ENCODE measurements around the gene ITGB6. TPM values are rescaled to one million over a fixed set of nuclear protein-coding genes. Genes with fewer than 3 reads are reported as not detected.
A peak's percentile ranks its signal among the peaks of the same experiment; 100 is the strongest.

ITGB6 gene
- total and polyA plus RNA-seq, 8 donors, result 1.3 to 32.4 (median 3.0) TPM

DNA sequence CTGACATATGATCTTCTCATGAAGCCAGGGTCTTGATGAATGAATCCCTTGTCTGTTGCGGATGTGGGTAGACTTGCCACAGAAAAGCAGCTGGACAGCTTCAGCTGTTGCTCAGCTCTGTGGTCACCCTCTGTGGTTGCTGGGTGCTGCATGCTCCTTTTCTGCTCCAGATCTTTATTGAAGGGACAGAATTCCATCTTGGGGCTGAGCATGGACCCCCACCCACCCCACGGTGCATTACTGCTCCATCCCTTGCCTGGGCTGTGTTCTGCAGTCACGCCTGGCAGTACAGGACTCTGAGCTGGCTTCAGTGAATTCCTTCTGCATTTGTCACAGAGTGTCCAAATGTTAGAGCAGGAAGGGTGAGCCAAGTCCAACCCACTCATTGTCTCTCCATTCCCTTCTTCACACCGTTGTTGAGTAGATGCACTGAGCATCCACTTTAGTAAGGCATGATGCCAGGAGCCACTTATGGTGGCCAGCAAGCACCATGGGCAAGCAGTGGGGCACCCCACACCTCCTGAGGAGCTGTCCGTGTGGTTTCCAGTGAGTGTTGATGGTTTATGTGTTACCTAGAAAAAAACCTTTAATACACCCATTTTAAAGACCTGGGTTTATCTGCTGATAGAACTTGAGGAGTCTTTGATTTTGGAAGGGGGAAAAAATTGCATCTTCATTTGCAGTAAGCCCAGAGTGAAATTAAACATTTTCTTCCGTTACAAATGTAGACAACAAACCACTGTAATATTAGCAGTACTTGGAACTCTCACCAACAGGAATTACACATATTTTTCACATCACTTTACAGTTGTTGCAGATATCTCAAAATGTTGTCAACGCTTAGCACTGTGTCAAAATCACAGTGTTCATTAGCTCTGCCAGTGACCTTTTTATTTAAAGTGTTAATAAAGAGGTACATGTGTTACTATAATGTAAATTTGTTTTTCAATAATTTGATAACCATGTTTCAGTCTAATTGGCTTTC, 14.7 kb upstream of the ITGB6 start:
- TF ChIP-seq, protein P1, sequence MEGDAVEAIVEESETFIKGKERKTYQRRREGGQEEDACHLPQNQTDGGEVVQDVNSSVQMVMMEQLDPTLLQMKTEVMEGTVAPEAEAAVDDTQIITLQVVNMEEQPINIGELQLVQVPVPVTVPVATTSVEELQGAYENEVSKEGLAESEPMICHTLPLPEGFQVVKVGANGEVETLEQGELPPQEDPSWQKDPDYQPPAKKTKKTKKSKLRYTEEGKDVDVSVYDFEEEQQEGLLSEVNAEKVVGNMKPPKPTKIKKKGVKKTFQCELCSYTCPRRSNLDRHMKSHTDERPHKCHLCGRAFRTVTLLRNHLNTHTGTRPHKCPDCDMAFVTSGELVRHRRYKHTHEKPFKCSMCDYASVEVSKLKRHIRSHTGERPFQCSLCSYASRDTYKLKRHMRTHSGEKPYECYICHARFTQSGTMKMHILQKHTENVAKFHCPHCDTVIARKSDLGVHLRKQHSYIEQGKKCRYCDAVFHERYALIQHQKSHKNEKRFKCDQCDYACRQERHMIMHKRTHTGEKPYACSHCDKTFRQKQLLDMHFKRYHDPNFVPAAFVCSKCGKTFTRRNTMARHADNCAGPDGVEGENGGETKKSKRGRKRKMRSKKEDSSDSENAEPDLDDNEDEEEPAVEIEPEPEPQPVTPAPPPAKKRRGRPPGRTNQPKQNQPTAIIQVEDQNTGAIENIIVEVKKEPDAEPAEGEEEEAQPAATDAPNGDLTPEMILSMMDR (IDR thresholded peaks at IDR 0.05), result no peak
- FAIRE-seq (no peak), ATAC-seq (peak in 2 of 4 donors; percentile 48 to 72), DNase-seq (no peak)
- peaks cover 0 to 4% (median 0%) of the 10 kb centered on the region in 3 donors for H3K4me1 ChIP-seq
- 50 to 62% methylated on average over 7 of the region's 7 CpGs for WGBS, 2 donors
- intact Hi-C loops (cut with DNase I), result no loop called here
- no peaks in the 10 kb centered on the region for H3K9me3 ChIP-seq
- no peaks in the 10 kb centered on the region for H3K27me3 ChIP-seq
- no peak overlapping the region for H3K27ac ChIP-seq
- H3K4me3 ChIP-seq, result no peak overlapping the region
- H3K36me3 ChIP-seq, result no peaks in the 10 kb centered on the region

DNA sequence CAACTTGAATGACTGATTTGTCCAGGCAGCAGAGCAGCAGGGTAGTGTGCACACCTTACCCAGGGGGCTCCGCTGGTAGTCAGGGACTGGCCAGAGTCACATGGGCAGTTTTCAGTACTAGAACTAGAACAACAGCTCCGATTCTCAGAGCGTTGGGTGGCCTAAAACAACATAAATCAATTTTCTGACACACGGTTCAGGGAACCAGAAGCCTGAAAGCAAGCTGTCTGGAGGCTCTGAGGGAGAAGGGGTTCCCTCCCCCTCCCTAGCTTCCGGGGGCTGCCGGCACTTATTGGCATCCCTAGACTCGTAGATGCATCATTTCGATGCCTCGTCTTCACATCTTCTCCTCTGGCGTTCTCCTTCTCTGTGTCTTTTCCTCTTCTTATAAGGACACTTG, 13.4 kb upstream of the ITGB6 start:
- no peak for FAIRE-seq
- no peak for ATAC-seq
- Histone ChIP-seq H3K9me3 (no peaks in the 10 kb centered on the region), H3K27ac (no peak overlapping the region), H3K4me1 (peaks cover 0 to 6% (median 2%) of the 10 kb centered on the region in 3 donors), H3K27me3 (no peaks in the 10 kb centered on the region), H3K4me3 (no peak overlapping the region), H3K36me3 (no peaks in the 10 kb centered on the region)
- intact Hi-C loops (cut with DNase I), result no loop called here
- TF ChIP-seq, protein P1 (IDR thresholded peaks at IDR 0.05), result no peak
- WGBS, 2 donors, result 62 to 64% methylated on average over 10 of the region's 10 CpGs
- no peak for DNase-seq

DNA sequence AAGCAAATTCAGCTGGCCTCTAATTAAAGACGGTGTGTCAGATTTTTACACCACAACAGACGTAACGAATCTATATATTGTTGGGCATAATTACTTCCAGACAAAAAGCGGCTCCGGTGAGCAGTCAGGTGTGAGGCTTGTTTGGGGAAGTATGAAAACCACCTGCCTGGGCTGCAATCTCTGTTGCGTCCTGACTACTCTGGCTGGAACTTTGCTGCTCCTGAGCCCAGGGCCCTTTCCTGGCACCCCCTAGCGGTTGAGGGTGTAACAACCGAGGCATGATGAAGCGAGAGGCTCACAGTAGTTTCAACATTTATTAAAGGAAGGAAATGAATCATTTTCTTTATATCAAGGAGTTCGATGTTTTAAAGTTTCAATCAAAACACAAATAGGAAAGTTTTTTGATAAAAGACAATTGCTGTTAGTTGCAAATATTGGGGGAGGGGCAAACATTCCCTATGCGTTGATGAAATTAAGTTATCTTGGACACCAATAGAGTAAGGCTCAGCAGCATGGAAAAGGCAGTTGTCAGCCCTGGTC, 10.6 kb upstream of the ITGB6 start:
- no peak for FAIRE-seq
- intact Hi-C loops (cut with DNase I), result no loop called here
- DNase-seq, result peak; percentile 61 to 86 (median 81)
- H3K4me3 ChIP-seq, result no peak overlapping the region
- ATAC-seq, result peak; percentile 85 to 91 (median 87)
- no peaks in the 10 kb centered on the region for H3K36me3 ChIP-seq
- no peaks in the 10 kb centered on the region for H3K27me3 ChIP-seq
- TF ChIP-seq, protein P1 (IDR thresholded peaks at IDR 0.05), result peak; percentile 58 to 76 (median 68)
- peaks cover 4 to 16% (median 5%) of the 10 kb centered on the region in 3 donors for H3K4me1 ChIP-seq
- H3K9me3 ChIP-seq, result no peaks in the 10 kb centered on the region
- 39 to 43% methylated on average over 11 of the region's 11 CpGs for whole genome bisulfite sequencing, 2 donors
- peak overlapping the region in 2 of 4 donors; percentile 26 to 51 for H3K27ac ChIP-seq

DNA sequence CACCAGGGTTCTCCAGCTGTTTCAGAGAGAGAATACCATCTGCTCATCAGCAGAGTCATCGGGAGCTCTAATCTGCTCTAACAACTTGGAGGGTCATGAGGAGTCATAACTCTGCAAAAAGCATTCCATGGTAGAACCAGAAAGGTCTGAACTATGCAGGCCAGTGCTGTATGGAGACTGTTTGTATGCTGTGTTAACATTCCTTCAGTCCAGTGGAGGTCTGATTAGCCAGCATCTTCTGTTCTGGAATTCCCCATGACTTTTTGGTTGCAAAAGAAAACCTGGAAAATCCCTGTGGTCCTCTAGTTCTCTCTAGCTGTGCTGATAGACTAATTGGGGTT, 9.4 kb upstream of the ITGB6 start:
- H3K9me3 ChIP-seq, result no peaks in the 10 kb centered on the region
- H3K4me3 ChIP-seq, result no peak overlapping the region
- TF ChIP-seq, protein P1 (IDR thresholded peaks at IDR 0.05), result no peak
- H3K36me3 ChIP-seq, result no peaks in the 10 kb centered on the region
- DNase-seq (no peak), ATAC-seq (peak in 3 of 4 donors; percentile 28 to 51 (median 33)), FAIRE-seq (no peak)
- no peaks in the 10 kb centered on the region for H3K27me3 ChIP-seq
- intact Hi-C loops (cut with DNase I), result loop anchor here in 1 of 3 donors (10.0 kb wide), 1 partner anchor 105 kb away; no protein-coding TSS in a partner anchor
- WGBS, 2 donors, result 52 to 59% methylated on average over 1 of the region's 1 CpG
- peak overlapping the region in 2 of 4 donors; percentile 54 to 66 for H3K27ac ChIP-seq
- peaks cover 4 to 16% (median 5%) of the 10 kb centered on the region in 3 donors for H3K4me1 ChIP-seq
